ENCODE results near the gene BIRC6. TPM values are rescaled to one million over a fixed set of nuclear protein-coding genes. Genes with fewer than 3 reads are reported as not detected.
"Not testable (repeated sequence)": the region's sequence is repeated elsewhere in the genome, so short reads cannot be mapped to it uniquely, and the experiment has no call there.

The BIRC6 gene
- total and polyA plus RNA-seq, 8 donors, result 71.6 to 94.6 (median 80.9) TPM

DNA sequence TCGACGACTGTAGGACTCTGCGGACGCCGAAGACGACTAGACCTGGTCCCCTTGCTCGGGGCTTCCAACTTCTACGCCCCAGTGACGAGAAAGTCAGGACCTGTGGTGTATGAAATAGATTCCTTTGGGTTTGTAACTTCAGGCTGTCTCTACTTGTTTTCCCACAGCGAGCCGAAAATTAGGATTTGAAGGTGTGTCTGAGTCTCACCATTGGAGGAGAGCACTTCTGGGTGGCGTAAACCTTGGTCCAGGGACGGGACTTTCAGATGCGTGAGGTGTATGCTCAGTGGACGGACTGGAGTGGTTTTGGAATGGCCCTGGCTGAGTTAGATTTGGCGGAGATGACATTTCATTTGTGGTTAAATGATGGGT is 1.3 kb downstream of the BIRC6 start:
- H3K27me3 ChIP-seq, result no peaks in the 10 kb centered on the region
- peak overlapping the region; percentile 99 for H3K4me3 ChIP-seq
- DNase-seq, result peak in 1 of 4 donors; percentile 9
- no peaks in the 10 kb centered on the region for H3K9me3 ChIP-seq
- peak overlapping the region; percentile 93 to 94 for H3K27ac ChIP-seq
- no peak for ATAC-seq
- intact Hi-C loops (cut with DNase I), result no loop called here
- TF ChIP-seq, protein P1, sequence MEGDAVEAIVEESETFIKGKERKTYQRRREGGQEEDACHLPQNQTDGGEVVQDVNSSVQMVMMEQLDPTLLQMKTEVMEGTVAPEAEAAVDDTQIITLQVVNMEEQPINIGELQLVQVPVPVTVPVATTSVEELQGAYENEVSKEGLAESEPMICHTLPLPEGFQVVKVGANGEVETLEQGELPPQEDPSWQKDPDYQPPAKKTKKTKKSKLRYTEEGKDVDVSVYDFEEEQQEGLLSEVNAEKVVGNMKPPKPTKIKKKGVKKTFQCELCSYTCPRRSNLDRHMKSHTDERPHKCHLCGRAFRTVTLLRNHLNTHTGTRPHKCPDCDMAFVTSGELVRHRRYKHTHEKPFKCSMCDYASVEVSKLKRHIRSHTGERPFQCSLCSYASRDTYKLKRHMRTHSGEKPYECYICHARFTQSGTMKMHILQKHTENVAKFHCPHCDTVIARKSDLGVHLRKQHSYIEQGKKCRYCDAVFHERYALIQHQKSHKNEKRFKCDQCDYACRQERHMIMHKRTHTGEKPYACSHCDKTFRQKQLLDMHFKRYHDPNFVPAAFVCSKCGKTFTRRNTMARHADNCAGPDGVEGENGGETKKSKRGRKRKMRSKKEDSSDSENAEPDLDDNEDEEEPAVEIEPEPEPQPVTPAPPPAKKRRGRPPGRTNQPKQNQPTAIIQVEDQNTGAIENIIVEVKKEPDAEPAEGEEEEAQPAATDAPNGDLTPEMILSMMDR (IDR thresholded peaks at IDR 0.05), result no peak
- H3K36me3 ChIP-seq, result no peaks in the 10 kb centered on the region
- H3K4me1 ChIP-seq, result peaks cover 0 to 45% of the 10 kb centered on the region in 2 donors

DNA sequence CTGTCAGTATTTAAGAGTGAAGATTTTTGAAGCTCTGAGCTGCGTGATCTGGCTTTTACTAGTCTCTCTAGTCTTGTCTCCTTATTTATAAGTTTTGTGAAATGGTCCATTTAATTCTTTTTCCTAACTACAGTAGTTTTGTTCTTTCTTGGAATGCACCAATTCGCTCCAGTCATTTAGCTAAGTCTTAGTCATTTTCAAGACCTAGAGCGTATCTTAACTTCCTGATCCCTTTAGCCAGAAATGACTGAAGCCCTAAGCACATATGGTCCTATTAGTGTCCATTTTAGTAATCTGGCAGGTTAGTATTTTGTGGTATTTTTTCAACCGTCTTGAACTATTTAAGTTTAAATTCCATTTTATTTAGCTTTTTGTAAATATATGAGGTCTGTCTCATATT is 3.6 kb downstream of the BIRC6 start:
- Histone ChIP-seq H3K27me3 (no peaks in the 10 kb centered on the region), H3K4me1 (peaks cover 0 to 68% of the 10 kb centered on the region in 2 donors), H3K36me3 (no peaks in the 10 kb centered on the region), H3K4me3 (no peak overlapping the region), H3K27ac (peak overlapping the region in 1 of 2 donors; percentile 11), H3K9me3 (no peaks in the 10 kb centered on the region)
- ATAC-seq (no peak), DNase-seq (no peak)
- TF ChIP-seq, protein P1 (IDR thresholded peaks at IDR 0.05), result no peak
- intact Hi-C loops (cut with DNase I), result no loop called here

DNA sequence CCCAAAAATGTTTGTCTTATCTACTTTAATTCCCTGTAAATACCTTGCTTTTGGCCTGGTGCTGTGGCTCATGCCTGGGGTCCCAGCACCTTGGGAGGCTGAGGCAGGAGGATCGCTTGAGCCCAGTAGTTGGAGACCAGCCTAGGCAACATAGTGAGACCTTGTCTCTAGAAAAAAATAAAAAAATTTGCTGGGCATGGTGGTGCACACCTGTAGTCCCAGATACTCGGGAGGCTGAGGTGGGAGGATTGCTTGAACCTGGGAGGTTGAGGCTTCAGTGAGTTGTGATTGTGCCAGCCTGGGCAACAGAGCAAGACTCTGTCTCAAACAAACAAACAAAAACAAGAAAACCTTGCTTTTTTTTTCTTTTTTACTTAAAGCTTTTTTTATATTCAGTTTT is 6.2 kb downstream of the BIRC6 start:
- intact Hi-C loops (cut with DNase I); H3K27me3 ChIP-seq; H3K27ac ChIP-seq; ATAC-seq; H3K36me3 ChIP-seq; H3K4me3 ChIP-seq; H3K9me3 ChIP-seq; DNase-seq: not testable (repeated sequence)
- H3K4me1 ChIP-seq, result peaks cover 0 to 74% of the 10 kb centered on the region in 2 donors

DNA sequence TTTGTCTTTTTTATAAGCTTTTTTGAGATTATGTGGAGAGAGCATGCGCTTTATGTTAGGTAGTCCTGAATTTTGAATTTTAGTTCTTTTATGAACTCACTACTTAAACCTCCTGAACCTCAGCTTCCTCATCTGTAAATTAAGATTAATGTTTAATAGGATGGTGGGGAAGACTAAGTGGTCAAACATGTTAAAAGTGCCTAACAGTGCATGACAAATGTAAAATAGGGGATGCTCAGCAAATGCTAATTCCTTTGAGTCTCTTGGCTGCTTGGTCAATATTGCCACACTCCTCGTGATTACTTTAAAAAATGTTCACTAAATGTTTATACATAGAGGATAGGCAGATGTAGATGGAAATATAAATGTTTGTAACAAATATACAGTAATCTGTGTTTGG is 6.8 kb downstream of the BIRC6 start:
- intact Hi-C loops (cut with DNase I), result no loop called here
- DNase-seq (no peak), ATAC-seq (no peak)
- Histone ChIP-seq H3K36me3 (no peaks in the 10 kb centered on the region), H3K27me3 (no peaks in the 10 kb centered on the region), H3K27ac (no peak overlapping the region), H3K4me1 (peaks cover 0 to 71% of the 10 kb centered on the region in 2 donors), H3K9me3 (no peaks in the 10 kb centered on the region), H3K4me3 (no peak overlapping the region)
- TF ChIP-seq, protein P1 (IDR thresholded peaks at IDR 0.05), result no peak

DNA sequence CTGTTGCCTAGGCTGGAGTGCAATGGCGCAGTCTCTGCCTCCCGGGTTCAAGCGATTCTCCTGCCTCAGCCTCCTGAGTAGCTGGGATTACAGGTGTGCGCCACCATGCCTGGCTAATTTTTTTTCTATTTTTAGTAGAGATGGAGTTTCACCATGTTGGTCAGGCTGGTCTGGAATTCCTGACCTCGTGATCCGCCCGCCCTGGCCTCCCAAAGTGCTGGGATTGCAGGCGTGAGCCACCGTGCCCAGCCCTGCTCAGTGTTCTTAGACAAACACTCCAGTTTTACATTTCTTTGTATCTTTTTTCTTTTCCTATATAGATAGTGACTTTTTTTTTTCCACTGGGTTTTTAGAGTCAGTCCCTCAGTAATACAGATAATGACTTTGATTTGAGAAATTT is 7.5 kb downstream of the BIRC6 start:
- ATAC-seq; H3K27ac ChIP-seq; H3K27me3 ChIP-seq; H3K9me3 ChIP-seq; intact Hi-C loops (cut with DNase I); H3K36me3 ChIP-seq; H3K4me3 ChIP-seq: not testable (repeated sequence)
- peaks cover 0 to 69% of the 10 kb centered on the region in 2 donors for H3K4me1 ChIP-seq
- peak in 1 of 4 donors; percentile 47 for DNase-seq

DNA sequence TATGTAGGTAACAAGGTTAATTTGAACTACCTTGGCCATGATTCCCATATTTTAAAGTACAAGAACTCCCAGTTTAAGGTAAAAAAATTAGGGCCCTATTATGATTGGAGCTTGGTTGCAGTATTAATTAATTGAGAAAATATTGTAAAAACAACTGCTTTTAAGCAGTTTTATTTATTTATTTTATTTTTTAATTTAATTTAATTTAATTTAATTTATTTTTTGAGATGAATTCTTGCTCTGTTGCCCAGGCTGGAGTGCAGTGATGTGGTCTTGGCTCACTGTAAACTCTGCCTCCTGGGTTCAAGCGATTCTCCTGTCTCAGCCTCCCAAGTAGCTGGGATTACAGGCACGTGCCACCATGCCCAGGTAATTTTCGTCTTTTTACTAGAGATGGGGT is 8.9 kb downstream of the BIRC6 start:
- H3K9me3 ChIP-seq; H3K4me3 ChIP-seq; intact Hi-C loops (cut with DNase I); ATAC-seq; H3K36me3 ChIP-seq; H3K27me3 ChIP-seq; H3K27ac ChIP-seq; DNase-seq: not testable (repeated sequence)
- H3K4me1 ChIP-seq, result peaks cover 0 to 58% of the 10 kb centered on the region in 2 donors

DNA sequence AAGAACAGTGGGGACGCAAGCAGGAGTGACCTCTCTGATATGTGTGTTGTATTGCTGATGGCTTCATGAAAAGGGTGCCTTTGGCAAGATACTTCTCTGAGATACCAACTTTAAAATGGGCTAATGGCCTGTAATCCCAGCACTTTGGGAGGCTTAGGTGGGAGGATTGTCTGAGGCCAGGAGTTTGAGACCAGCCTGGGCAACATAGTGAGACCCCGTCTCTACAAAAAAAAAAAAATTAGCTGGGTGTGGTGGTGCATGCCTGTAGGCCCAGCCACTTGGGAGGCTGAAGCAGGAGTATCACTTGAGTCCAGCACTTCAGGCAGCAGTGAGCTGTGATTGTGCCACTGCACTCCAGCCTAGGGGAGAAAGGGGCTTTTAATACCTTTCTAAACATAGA is 9.8 kb downstream of the BIRC6 start:
- Histone ChIP-seq H3K36me3 (no peaks in the 10 kb centered on the region), H3K27ac (no peak overlapping the region), H3K27me3 (no peaks in the 10 kb centered on the region), H3K4me3 (no peak overlapping the region), H3K4me1 (peaks cover 0 to 51% of the 10 kb centered on the region in 2 donors), H3K9me3 (no peaks in the 10 kb centered on the region)
- DNase-seq, result no peak
- no peak for ATAC-seq
- intact Hi-C loops (cut with DNase I), result no loop called here
- TF ChIP-seq, protein P1 (IDR thresholded peaks at IDR 0.05), result no peak
